DND-41 (cell line): ENCODE data around the gene ARHGAP26.

Source experiments
- ATAC-seq: fragments of 200-7000 bp; cut with Tn5 transposase; 3 replicates; pipeline ENCODE4 v1.9.1; 2021; ENCODE audit warnings: low read depth; ENCODE audit not compliant: insufficient read depth
- DNase-seq: peaks from one replicate; pipeline ENCODE4 v3.0.0-alpha.2; 2020
- H2AFZ ChIP-seq: 2 replicates; pipeline ENCODE4 v1.6.0; 2012; ENCODE audit warnings: low read depth, low read length
- H3K27ac ChIP-seq: 2 replicates; pipeline ENCODE4 v1.5.1; 2012; ENCODE audit warnings: low read length, inconsistent platforms
- H3K27me3 ChIP-seq: fragments of 200-600 bp; sonication (generic); 2 replicates; pipeline ENCODE4 v1.6.0; 2012; ENCODE audit warnings: low read length, mild to moderate bottlenecking, inconsistent platforms; ENCODE audit not compliant: insufficient read depth, poor library complexity
- H3K36me3 ChIP-seq: 2 replicates; pipeline ENCODE4 v1.5.1; 2012; ENCODE audit warnings: low read length, inconsistent platforms; ENCODE audit not compliant: insufficient read depth
- H3K4me1 ChIP-seq: 2 replicates; pipeline ENCODE4 v1.5.1; 2012; ENCODE audit warnings: mild to moderate bottlenecking, low read length; ENCODE audit not compliant: insufficient read depth
- H3K4me2 ChIP-seq: 2 replicates; pipeline ENCODE4 v1.6.0; 2012; ENCODE audit warnings: mild to moderate bottlenecking, moderate library complexity, low read length, inconsistent platforms; ENCODE audit not compliant: insufficient read depth
- H3K4me3 ChIP-seq, 2 experiments: fragments of 200-600 bp in 1 of 2; shearing (Covaris generic) in 1 of 2; 2 replicates each; pipeline ENCODE4 v1.5.1; 2012 to 2016; ENCODE audit warnings: inconsistent platforms in 2 of 2, low read length in 2 of 2, mild to moderate bottlenecking in 2 of 2, low read depth in 1 of 2, moderate library complexity in 1 of 2
- H3K79me2 ChIP-seq: 2 replicates; pipeline ENCODE4 v1.6.0; 2012; ENCODE audit warnings: low read length, inconsistent platforms; ENCODE audit not compliant: insufficient read depth
- H3K9ac ChIP-seq: 2 replicates; pipeline ENCODE4 v1.6.0; 2012; ENCODE audit warnings: low read depth, mild to moderate bottlenecking, inconsistent platforms, low read length, moderate library complexity
- H3K9me3 ChIP-seq: 2 replicates; pipeline ENCODE4 v1.5.1; 2012; ENCODE audit warnings: low read length, moderate library complexity, mild to moderate bottlenecking, inconsistent platforms; ENCODE audit not compliant: insufficient read depth, severe bottlenecking
- H4K20me1 ChIP-seq: 2 replicates; pipeline ENCODE4 v1.6.0; 2012; ENCODE audit warnings: low read length; ENCODE audit not compliant: insufficient read depth
- CTCF ChIP-seq: IDR thresholded peaks from 2 replicates; pipeline ENCODE4 v1.5.1; 2012; ENCODE audit warnings: borderline replicate concordance, low read length, moderate library complexity, mild to moderate bottlenecking; ENCODE audit not compliant: poor library complexity, severe bottlenecking; ENCODE audit errors: extremely low read depth
- EZH2 ChIP-seq: IDR thresholded peaks from 3 replicates; pipeline ENCODE4 v1.6.1; 2012; ENCODE audit warnings: borderline replicate concordance, low read depth, mild to moderate bottlenecking, moderate library complexity, low read length, inconsistent platforms; ENCODE audit not compliant: severe bottlenecking

ARHGAP26 gene

GRCh38 chr5:142828797-142829535, 58.8 kb downstream of the ARHGAP26 start:
- H3K36me3 ChIP-seq = no peaks in the 10 kb centered on the region
- DNase-seq (no peak), ATAC-seq (no peak)
- H3K79me2 ChIP-seq = peaks cover 6% of the 10 kb centered on the region; the same call in 1 of the 2 replicates
- no peaks in the 10 kb centered on the region for H3K9me3 ChIP-seq
- H3K4me3 ChIP-seq = no peak overlapping the region
- TF ChIP-seq CTCF (no peak), EZH2 (no peak)
- no peak overlapping the region for H2AFZ ChIP-seq
- H4K20me1 ChIP-seq = peaks cover 32% of the 10 kb centered on the region
- no peak overlapping the region for H3K4me2 ChIP-seq
- no peaks in the 10 kb centered on the region for H3K4me1 ChIP-seq
- H3K27me3 ChIP-seq = no peaks in the 10 kb centered on the region
- H3K27ac ChIP-seq = no peak overlapping the region
- H3K9ac ChIP-seq = no peak overlapping the region

- H3K4me3 ChIP-seq = no peak overlapping the region
- H3K36me3 ChIP-seq = no peaks in the 10 kb centered on the region
- H3K9me3 ChIP-seq = no peaks in the 10 kb centered on the region
- no peak for TF ChIP-seq CTCF
- no peak for TF ChIP-seq EZH2
- H3K4me1 ChIP-seq = no peaks in the 10 kb centered on the region
- H2AFZ ChIP-seq = no peak overlapping the region
- peaks cover 4% of the 10 kb centered on the region; the same call in 1 of the 2 replicates for H3K79me2 ChIP-seq
- H3K27me3 ChIP-seq = no peaks in the 10 kb centered on the region
- no peak overlapping the region for H3K4me2 ChIP-seq
- ATAC-seq = no peak
- no peak overlapping the region for H3K27ac ChIP-seq
- H4K20me1 ChIP-seq = peaks cover 24% of the 10 kb centered on the region; the same call in 1 of the 2 replicates
- no peak for DNase-seq
- H3K9ac ChIP-seq = no peak overlapping the region
Measured at GRCh38 chr5:142829801-142830220, 59.6 kb downstream of the ARHGAP26 start.

GRCh38 chr5:142830241-142831008, 60.2 kb downstream of the ARHGAP26 start:
- Histone ChIP-seq H3K4me1 (no peaks in the 10 kb centered on the region), H3K27me3 (no peaks in the 10 kb centered on the region), H3K4me3 (no peak overlapping the region), H3K36me3 (no peaks in the 10 kb centered on the region), H4K20me1 (peaks cover 19% of the 10 kb centered on the region; the same call in 1 of the 2 replicates), H3K4me2 (no peak overlapping the region), H3K9ac (no peak overlapping the region), H3K9me3 (no peaks in the 10 kb centered on the region), H2AFZ (no peak overlapping the region), H3K79me2 (peaks cover 4% of the 10 kb centered on the region; the same call in 1 of the 2 replicates), H3K27ac (no peak overlapping the region)
- TF ChIP-seq CTCF = no peak
- ATAC-seq (no peak), DNase-seq (no peak)
